Hippocampal formation (tissue), 2 donors: ENCODE measurements around the gene RNF13.
"Not testable (repeated sequence)": the region's sequence is repeated elsewhere in the genome, so short reads cannot be mapped to it uniquely, and the experiment has no call there.

Source experiments
- DNase-seq, 2 donors: peaks; one replicate each; lab custom pipeline; 2025; lab: John Stamatoyannopoulos, UW

The RNF13 gene

GRCh38 chr3:149839896-149840295 lies 26.9 kb downstream of the RNF13 start:
- DNase-seq = no peak

GRCh38 chr3:149843502-149843901 lies 30.5 kb downstream of the RNF13 start:
- DNase-seq = no peak

- no peak for DNase-seq
Measured at GRCh38 chr3:149844091-149844490, 31.1 kb downstream of the RNF13 start.

- no peak for DNase-seq
Measured at GRCh38 chr3:149845570-149846244, 32.7 kb downstream of the RNF13 start.

- DNase-seq = no peak
Measured at GRCh38 chr3:149848238-149848637, 35.2 kb downstream of the RNF13 start.

- no peak for DNase-seq
Measured at GRCh38 chr3:149848688-149849087, 35.7 kb downstream of the RNF13 start.

GRCh38 chr3:149850787-149851584 lies 38.0 kb downstream of the RNF13 start:
- no peak for DNase-seq

GRCh38 chr3:149858911-149859310 lies 45.9 kb downstream of the RNF13 start:
- no peak for DNase-seq

GRCh38 chr3:149860881-149861280 lies 47.9 kb downstream of the RNF13 start:
- DNase-seq = no peak

- no peak for DNase-seq
Measured at GRCh38 chr3:149867563-149867962, 54.5 kb downstream of the RNF13 start.

- no peak for DNase-seq
Measured at GRCh38 chr3:149871855-149872254, 58.8 kb downstream of the RNF13 start.

- no peak for DNase-seq
Measured at GRCh38 chr3:149872589-149872988, 59.6 kb downstream of the RNF13 start.

GRCh38 chr3:149877668-149878067 lies 64.7 kb downstream of the RNF13 start:
- DNase-seq = no peak

GRCh38 chr3:149879872-149880271 lies 66.9 kb downstream of the RNF13 start:
- DNase-seq = peak; percentile 41 to 67

- no peak for DNase-seq
Measured at GRCh38 chr3:149881879-149882278, 68.9 kb downstream of the RNF13 start.

- no peak for DNase-seq
Measured at GRCh38 chr3:149883134-149883533, 70.1 kb downstream of the RNF13 start.

GRCh38 chr3:149883860-149884259 lies 70.8 kb downstream of the RNF13 start:
- DNase-seq = not testable (repeated sequence)

- DNase-seq = not testable (repeated sequence)
Measured at GRCh38 chr3:149884848-149885247, 71.8 kb downstream of the RNF13 start.

- no peak for DNase-seq
Measured at GRCh38 chr3:149886957-149887356, 73.9 kb downstream of the RNF13 start.

GRCh38 chr3:149891621-149892020 lies 78.6 kb downstream of the RNF13 start:
- no peak for DNase-seq

- no peak for DNase-seq
Measured at GRCh38 chr3:149892371-149892770, 79.4 kb downstream of the RNF13 start.

GRCh38 chr3:149894205-149894604 lies 81.2 kb downstream of the RNF13 start:
- DNase-seq = no peak

- DNase-seq = no peak
Measured at GRCh38 chr3:149895339-149895738, 82.3 kb downstream of the RNF13 start.
